Measurements from ENCODE around the gene ELK3.
A peak's percentile ranks its signal among the peaks of the same experiment; 100 is the strongest.

Gene ELK3

DNA sequence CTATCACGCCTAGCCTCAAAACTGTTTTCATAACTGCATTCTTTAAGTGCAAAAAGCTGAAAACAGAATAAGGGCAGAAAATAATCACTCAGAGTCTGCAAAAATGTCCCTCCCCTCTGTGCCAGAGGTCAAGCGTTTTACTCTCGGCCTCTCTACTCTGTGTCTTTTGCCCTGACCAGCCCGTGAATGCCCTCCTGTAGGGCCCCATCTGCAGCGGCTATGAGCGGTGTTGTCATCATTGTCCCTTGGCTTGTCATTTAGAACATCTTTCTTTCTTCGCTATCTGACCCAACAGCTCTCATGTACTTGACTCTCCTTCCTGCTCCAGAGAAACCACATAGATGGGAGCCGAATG is 21.7 kb downstream of the ELK3 start:
- no peak for DNase-seq

- no peak for DNase-seq
These were observed 25.0 kb downstream of the ELK3 start for GRCh38 chr12:96218989-96219678.

DNA sequence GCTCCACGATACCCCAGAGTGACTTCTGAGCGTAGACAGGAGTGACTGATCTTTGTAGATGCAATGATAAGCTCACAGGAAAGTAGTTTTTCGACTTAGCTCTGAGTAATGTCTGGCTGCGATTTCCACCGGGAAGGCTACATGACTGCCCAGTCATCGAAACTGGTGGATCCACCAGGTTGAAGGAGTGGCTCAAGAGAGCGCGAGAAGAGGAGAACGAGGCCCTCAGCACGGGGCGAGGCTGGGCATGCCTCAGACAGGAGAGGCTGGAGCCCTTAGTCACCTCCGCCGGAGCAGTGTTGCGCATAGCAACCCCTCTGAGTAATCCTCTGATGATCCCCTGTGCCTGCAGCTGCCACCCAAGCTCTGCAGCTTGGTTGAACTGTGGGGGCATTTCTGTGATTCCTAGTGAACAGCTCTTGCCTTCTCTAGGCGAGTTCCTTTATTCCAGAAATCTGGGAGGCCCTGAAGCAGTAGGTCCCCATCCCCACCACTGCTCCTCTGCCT is 25.6 kb downstream of the ELK3 start:
- DNase-seq, result no peak

DNA sequence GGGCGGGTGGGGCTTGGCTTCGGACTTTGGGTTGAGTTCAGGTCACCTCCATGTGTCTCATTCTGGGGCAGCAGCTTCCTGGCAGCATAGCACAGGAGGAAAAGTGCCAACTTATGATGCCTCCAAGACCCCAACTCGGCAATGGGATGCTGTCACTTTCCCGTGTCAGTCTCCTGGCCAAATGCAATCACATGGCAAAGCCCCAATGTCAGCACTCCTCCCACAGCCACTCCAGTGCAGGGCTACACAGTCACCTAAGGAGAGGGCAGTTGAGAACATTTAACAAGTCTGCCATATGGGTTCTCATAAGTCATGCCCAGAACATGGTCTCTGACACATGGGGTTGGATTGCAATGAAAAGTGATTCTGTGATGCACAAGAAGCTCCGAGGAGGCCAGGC is 26.7 kb downstream of the ELK3 start:
- no peak for DNase-seq

DNA sequence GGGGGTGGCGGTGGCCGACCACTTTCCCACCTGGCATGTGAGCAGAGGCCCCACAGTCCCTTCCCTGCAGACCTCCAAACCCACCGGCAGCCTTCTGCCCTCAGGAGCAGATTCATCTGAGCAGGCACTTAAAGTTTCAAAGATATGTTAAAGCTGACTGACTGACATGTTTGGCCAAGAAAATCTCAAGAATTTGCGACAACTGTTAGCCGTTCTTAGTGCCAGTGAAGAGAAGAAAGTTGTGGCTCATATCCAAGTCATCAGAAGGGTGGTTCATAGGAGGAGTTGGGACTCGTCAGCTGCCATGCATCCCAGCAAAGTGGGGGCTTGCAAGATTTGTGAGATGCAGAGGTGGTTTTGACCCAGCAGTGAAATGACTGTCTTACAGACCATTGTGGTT is 27.2 kb downstream of the ELK3 start:
- DNase-seq, result no peak

GRCh38 chr12:96223411-96224218 is 29.4 kb downstream of the ELK3 start:
- no peak for DNase-seq

DNA sequence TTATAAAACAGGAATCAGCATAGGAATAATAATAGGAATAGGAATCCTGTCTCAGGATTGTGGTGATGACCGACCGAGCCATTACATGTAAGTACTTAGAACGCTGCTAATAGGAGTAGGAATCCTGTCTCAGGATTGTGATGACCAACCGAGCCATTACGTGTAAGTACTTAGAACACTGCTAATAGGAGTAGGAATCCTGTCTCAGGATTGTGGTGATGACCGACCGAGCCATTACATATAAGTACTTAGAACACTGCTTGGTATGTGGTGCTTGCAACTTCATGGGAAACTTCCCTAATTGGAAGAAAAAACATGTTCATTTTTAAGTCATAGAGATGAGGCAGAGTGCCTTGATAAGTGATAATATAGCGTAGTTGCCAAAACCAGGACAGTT is 30.0 kb downstream of the ELK3 start:
- no peak for DNase-seq

- DNase-seq, result no peak
These were observed 31.1 kb downstream of the ELK3 start for GRCh38 chr12:96225044-96225855.

DNA sequence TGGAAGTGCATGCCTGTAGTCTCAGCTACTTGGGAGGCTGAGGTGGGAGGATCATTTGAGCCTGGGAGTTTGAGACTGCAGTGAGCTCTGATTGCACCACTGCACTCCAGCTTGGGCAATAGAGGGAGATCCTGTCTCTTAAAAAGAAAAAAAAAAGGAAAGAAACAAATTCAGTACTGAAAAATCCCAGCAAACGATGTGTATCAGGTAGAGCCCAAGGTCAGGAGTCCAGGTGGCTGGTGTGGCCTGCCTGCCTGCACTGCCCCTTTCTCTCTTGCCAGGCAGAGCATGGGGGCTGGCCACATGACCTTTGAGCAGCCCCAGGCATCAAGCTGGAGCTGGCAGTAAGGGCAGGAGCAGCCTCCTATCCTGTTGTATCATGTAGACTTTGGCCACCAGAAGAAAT is 31.8 kb downstream of the ELK3 start:
- DNase-seq, result no peak

DNA sequence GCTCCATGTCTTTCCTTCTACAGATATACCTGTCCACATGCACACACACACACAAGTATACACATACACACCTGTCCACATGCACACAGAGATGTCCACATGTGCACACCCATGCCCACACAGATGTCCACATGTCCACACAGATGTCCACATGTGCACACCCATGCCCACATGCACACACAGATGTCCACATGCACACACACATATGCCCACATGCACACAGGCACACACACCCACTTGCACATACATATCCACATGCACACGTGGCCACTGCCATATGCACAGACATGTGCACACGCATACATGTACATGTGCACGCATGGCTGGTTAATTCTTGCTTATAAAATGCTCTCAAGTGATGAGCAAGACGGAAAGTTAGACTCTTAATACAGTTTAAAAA is 32.2 kb downstream of the ELK3 start:
- no peak for DNase-seq

GRCh38 chr12:96226801-96227348 is 32.7 kb downstream of the ELK3 start:
- no peak for DNase-seq

DNA sequence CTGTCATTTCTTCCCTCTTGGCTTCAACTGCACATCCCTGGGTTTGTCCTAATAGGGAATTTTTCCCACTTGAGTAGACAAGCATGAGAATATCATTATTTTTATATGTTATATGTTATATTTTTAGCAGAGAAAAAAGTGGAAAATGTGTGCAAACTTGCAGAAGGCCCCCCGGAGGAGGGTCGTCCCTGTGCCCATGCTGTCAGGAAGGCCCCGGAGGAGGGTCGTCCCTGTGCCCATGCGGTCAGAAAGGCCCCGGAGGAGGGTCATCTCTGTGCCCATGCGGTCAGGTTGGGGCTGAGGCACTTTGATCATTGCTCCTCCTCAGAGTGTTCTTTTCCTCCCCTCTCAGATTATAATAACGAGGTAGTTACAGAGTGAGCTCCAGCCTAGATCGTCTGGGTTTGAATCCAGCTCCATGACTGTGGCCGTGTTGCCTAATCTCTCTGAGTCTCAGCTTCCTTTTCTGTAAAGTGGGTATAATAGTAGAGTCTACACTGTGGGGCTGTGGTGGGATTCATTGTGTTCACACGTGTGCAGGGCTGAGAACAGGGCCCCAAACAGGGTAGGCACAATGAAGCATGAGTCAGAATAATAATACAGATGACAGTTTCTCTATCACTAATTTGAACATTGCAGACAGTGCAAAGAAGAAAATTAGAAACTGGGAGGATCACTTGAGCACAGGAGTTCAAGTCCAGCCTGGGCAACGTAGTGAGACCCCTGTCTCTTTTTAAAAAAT is 33.4 kb downstream of the ELK3 start:
- no peak for DNase-seq

- DNase-seq, result no peak
These were observed 34.5 kb downstream of the ELK3 start for GRCh38 chr12:96228566-96229248.

- DNase-seq, result no peak
These were observed 36.5 kb downstream of the ELK3 start for GRCh38 chr12:96230646-96231045.

DNA sequence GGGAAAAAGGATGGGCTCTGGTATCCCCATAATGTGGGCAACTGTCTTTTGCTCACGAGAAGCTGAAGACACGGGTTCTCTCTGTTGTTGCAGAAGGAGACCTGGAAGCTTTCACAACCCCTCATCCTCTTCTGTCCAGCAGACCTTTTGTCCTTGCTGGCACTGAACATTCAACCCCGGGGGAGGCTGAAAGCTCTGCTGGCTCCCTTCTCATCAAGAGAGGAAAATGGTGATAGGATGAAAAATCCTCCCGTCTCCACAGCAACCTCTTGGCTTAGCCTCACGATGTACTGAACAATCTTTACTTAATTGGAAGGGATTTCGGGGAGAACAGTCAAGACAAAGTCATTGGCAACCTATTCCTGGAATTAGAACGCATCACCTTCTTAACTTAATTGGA is 39.0 kb downstream of the ELK3 start:
- no peak for DNase-seq

- DNase-seq, result no peak
These were observed 39.8 kb downstream of the ELK3 start for GRCh38 chr12:96233939-96234461.

DNA sequence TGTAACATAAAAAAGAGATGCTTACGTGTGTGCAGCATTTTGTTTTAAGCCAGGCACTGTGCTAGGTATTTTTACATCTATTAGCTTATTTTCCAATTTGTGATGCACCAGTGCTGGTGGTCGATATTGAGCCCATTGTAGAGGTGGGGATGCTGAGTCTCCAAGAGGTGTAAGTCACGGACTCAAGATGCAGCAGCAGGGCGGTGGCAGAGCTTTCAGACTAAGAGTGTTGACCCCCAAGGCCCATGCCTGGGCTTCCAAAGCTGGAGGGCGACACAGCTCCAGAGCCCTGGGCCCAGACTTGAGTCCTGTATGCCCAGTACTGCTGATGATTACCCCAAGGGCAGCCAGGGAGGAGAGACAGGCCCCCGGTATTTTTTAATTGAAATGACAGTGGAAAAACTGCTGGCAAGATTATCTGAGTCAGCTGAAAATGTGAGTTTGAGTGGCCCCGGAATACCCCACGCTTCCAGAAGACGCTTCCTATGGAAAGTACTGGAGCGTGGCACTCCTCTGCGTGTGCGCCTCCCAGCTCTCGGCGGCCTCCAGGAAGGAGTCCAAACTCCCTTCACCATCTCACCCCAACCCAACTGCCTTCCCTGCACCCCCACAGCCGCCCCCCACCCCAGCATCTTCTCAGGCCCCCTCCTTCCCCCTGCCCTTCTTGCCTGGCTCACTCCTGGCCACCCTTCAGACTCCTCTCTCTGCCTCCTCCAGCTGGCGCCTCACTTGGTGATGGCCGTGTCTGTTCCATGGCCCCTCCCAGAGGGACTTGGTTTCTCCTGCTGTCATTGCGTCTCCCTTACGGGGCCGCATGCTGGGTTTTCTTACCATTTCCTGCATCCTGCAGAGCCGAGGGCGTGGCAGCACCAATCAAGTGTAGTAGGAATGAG is 40.7 kb downstream of the ELK3 start:
- DNase-seq, result no peak

- DNase-seq, result no peak
These were observed 41.3 kb downstream of the ELK3 start for GRCh38 chr12:96235484-96235826.

GRCh38 chr12:96236221-96236822 is 42.1 kb downstream of the ELK3 start:
- DNase-seq, result peak; percentile 25

- no peak for DNase-seq
These were observed 42.9 kb downstream of the ELK3 start for GRCh38 chr12:96237035-96237434.
